Prostate gland (tissue), 2 donors: ENCODE data around the gene ACKR4.

Experiments
- POLR2AphosphoS5 ChIP-seq: sonication (generic); formaldehyde crosslinking; IDR thresholded peaks from one replicate; pipeline ENCODE4 v1.6.1; 2017; ENCODE audit warnings: antibody characterized with exemption
- TF ChIP-seq, protein P1 (sequence below), 4 experiments: fragments of 200-600 bp in 2 of 4; fragments of 450-650 bp in 2 of 4; sonication (generic) in 2 of 4; IDR thresholded peaks; 1 replicate in 3 of 4; 2 replicates in 1 of 4; pipeline ENCODE4 v1.5.1; 2016 to 2019; ENCODE audit warnings: antibody characterized with exemption in 4 of 4, mild to moderate bottlenecking in 2 of 4, moderate library complexity in 2 of 4

GRCh38 chr3:132623646-132624045 lies 26.6 kb downstream of the ACKR4 start:
- TF ChIP-seq, protein P1, sequence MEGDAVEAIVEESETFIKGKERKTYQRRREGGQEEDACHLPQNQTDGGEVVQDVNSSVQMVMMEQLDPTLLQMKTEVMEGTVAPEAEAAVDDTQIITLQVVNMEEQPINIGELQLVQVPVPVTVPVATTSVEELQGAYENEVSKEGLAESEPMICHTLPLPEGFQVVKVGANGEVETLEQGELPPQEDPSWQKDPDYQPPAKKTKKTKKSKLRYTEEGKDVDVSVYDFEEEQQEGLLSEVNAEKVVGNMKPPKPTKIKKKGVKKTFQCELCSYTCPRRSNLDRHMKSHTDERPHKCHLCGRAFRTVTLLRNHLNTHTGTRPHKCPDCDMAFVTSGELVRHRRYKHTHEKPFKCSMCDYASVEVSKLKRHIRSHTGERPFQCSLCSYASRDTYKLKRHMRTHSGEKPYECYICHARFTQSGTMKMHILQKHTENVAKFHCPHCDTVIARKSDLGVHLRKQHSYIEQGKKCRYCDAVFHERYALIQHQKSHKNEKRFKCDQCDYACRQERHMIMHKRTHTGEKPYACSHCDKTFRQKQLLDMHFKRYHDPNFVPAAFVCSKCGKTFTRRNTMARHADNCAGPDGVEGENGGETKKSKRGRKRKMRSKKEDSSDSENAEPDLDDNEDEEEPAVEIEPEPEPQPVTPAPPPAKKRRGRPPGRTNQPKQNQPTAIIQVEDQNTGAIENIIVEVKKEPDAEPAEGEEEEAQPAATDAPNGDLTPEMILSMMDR (IDR thresholded peaks at IDR 0.05), result no peak
- no peak for TF ChIP-seq POLR2AphosphoS5
